Germinal center (tissue), 1 donor: ENCODE data around the gene RAB40B.

Experiments
- DNase-seq: peaks from one replicate; pipeline ENCODE4 v3.0.0; 2012; ENCODE audit warnings: mixed read lengths, low spot score

RAB40B gene

GRCh38 chr17:82692268-82692667 lies 6.2 kb downstream of the RAB40B start:
- DNase-seq = no peak

GRCh38 chr17:82691714-82692113 lies 6.8 kb downstream of the RAB40B start:
- no peak for DNase-seq

GRCh38 chr17:82690786-82691489 lies 7.6 kb downstream of the RAB40B start:
- DNase-seq = no peak

GRCh38 chr17:82689077-82689476 lies 9.4 kb downstream of the RAB40B start:
- DNase-seq = no peak

GRCh38 chr17:82687871-82688270 lies 10.6 kb downstream of the RAB40B start:
- DNase-seq = no peak

- no peak for DNase-seq
Observed at GRCh38 chr17:82687375-82687861, 11.1 kb downstream of the RAB40B start.

GRCh38 chr17:82686366-82687324 lies 11.9 kb downstream of the RAB40B start:
- no peak for DNase-seq

- no peak for DNase-seq
Observed at GRCh38 chr17:82685291-82685690, 13.2 kb downstream of the RAB40B start.

- DNase-seq = no peak
Observed at GRCh38 chr17:82684228-82684841, 14.2 kb downstream of the RAB40B start.

GRCh38 chr17:82683534-82683933 lies 15.0 kb downstream of the RAB40B start:
- DNase-seq = no peak

GRCh38 chr17:82681547-82681946 lies 17.0 kb downstream of the RAB40B start:
- no peak for DNase-seq

- DNase-seq = no peak
Observed at GRCh38 chr17:82679586-82680465, 18.7 kb downstream of the RAB40B start.

- no peak for DNase-seq
Observed at GRCh38 chr17:82678265-82678891, 20.1 kb downstream of the RAB40B start.

- DNase-seq = no peak
Observed at GRCh38 chr17:82677353-82677925, 21.1 kb downstream of the RAB40B start.

- DNase-seq = no peak
Observed at GRCh38 chr17:82675476-82676245, 22.8 kb downstream of the RAB40B start.

- DNase-seq = no peak
Observed at GRCh38 chr17:82674656-82675475, 23.6 kb downstream of the RAB40B start.

GRCh38 chr17:82670661-82671450 lies 27.6 kb downstream of the RAB40B start:
- DNase-seq = no peak

- peak; percentile 35 for DNase-seq
Observed at GRCh38 chr17:82668631-82669099, 29.8 kb downstream of the RAB40B start.
